Measurements from ENCODE around the gene TRAPPC12. TPM values are rescaled to one million over a fixed set of nuclear protein-coding genes. Genes with fewer than 3 reads are reported as not detected.

TRAPPC12 gene
- total RNA-seq, 6 donors from 2014 or later = 68.1 to 307 (median 91.5) TPM

DNA sequence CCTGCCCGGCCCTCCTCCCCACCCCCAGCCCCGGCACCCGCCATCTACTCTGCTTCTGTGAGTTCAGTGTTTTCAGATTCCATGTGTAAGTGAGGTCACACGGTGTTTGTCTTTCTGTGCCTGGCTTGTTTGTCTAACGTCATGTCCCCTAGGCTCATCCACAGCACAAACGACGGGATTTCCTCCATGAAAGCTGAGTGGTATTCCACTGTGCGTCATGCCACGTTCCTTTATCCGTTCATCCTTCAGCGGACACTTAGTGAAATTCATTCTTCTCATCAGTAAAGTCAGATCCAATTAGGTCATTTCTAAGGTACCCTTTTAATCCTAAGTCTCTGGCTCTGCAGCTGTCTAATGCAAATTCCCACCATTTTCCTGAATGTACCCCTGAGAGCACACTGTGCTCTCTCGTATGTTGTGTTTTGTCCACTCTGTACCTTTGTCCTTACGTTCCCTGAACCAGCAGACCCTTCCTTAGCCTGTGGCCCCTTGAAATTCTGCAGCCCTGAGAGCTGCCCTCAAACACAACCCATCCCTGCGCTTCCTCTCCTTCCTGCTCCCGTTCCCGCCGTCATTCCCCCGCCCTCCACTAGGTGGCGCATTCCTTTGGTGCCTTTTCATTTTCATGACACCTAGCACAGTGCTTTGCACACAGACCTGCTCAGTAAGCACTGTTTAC is 44.1 kb downstream of the TRAPPC12 start:
- Histone ChIP-seq H3K4me1 (peaks cover 0 to 6% (median 0%) of the 10 kb centered on the region in 4 donors), H3K4me3 (no peak overlapping the region), H3K36me3 (peaks cover 0 to 84% (median 41%) of the 10 kb centered on the region in 4 donors), H3K27me3 (no peaks in the 10 kb centered on the region), H3K9me3 (no peaks in the 10 kb centered on the region), H3K27ac (no peak overlapping the region)
- DNase-seq (peak in 1 of 2 donors; percentile 57), ATAC-seq (ENCODE audit: low FRiP score in 2 of 2) (peak; percentile 63 to 85)
- TF ChIP-seq POLR2AphosphoS5 (IDR thresholded peaks at IDR 0.05) (no peak), POLR2A (IDR thresholded peaks at IDR 0.05) (no peak), EP300 (IDR thresholded peaks at IDR 0.05) (no peak)
- TF ChIP-seq, protein P1, sequence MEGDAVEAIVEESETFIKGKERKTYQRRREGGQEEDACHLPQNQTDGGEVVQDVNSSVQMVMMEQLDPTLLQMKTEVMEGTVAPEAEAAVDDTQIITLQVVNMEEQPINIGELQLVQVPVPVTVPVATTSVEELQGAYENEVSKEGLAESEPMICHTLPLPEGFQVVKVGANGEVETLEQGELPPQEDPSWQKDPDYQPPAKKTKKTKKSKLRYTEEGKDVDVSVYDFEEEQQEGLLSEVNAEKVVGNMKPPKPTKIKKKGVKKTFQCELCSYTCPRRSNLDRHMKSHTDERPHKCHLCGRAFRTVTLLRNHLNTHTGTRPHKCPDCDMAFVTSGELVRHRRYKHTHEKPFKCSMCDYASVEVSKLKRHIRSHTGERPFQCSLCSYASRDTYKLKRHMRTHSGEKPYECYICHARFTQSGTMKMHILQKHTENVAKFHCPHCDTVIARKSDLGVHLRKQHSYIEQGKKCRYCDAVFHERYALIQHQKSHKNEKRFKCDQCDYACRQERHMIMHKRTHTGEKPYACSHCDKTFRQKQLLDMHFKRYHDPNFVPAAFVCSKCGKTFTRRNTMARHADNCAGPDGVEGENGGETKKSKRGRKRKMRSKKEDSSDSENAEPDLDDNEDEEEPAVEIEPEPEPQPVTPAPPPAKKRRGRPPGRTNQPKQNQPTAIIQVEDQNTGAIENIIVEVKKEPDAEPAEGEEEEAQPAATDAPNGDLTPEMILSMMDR (IDR thresholded peaks at IDR 0.05) = peak; percentile 81 to 98 (median 89)
- 64 to 69% methylated on average over 19 of the region's 19 CpGs for WGBS, 2 donors

DNA sequence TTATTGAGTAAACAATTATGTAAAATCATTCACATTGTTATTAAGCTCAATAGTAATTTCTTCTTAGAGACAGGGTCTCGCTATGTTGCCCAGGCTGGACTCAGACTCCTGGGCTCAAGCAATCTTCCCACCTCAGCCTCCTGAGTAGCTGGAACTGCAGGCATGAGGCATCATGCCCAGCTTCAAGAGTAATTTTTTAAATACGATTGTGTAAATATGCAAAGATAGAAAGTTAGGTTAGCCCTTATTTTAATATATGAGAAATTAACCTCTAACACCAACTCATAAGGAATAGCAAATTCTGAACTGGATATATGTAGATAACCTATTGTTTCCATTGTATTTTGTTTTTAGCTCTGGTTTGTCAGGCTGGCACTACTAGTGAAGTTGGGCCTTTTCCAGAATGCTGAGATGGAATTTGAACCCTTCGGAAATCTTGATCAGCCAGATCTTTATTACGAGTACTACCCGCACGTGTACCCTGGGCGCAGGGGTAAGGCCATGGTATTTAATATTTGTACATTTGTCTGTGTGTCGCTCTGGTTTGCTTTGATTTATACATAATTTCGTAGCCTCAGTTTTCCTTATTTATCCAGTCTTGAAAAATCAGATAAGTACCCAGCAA is 44.8 kb downstream of the TRAPPC12 start:
- 91 to 93% methylated on average over 9 of the region's 9 CpGs for WGBS, 2 donors
- DNase-seq (no peak), ATAC-seq (ENCODE audit: low FRiP score in 2 of 2) (no peak)
- H3K4me1 ChIP-seq = peaks cover 0 to 6% (median 0%) of the 10 kb centered on the region in 4 donors
- H3K27me3 ChIP-seq = no peaks in the 10 kb centered on the region
- peaks cover 0 to 87% (median 41%) of the 10 kb centered on the region in 4 donors for H3K36me3 ChIP-seq
- H3K9me3 ChIP-seq = no peaks in the 10 kb centered on the region
- H3K4me3 ChIP-seq = no peak overlapping the region
- no peak overlapping the region for H3K27ac ChIP-seq
- TF ChIP-seq, protein P1 (IDR thresholded peaks at IDR 0.05) = peak in 1 of 6 experiments; percentile 33
- no peak for TF ChIP-seq POLR2A (IDR thresholded peaks at IDR 0.05)
- no peak for TF ChIP-seq POLR2AphosphoS5 (IDR thresholded peaks at IDR 0.05)
- no peak for TF ChIP-seq EP300 (IDR thresholded peaks at IDR 0.05)

GRCh38 chr2:3426615-3427014 is 47.1 kb downstream of the TRAPPC12 start:
- ATAC-seq (ENCODE audit: low FRiP score in 2 of 2) = no peak
- no peak overlapping the region for H3K4me3 ChIP-seq
- H3K4me1 ChIP-seq = peaks cover 0 to 6% (median 0%) of the 10 kb centered on the region in 4 donors
- no peak for TF ChIP-seq POLR2AphosphoS5 (IDR thresholded peaks at IDR 0.05)
- TF ChIP-seq, protein P1 (IDR thresholded peaks at IDR 0.05) = no peak
- no peak for TF ChIP-seq EP300 (IDR thresholded peaks at IDR 0.05)
- no peak for TF ChIP-seq POLR2A (IDR thresholded peaks at IDR 0.05)
- DNase-seq = no peak
- WGBS, 2 donors = 95 to 99% methylated on average over 14 of the region's 14 CpGs
- H3K36me3 ChIP-seq = peaks cover 0 to 90% (median 43%) of the 10 kb centered on the region in 4 donors
- H3K9me3 ChIP-seq = no peaks in the 10 kb centered on the region
- no peak overlapping the region for H3K27ac ChIP-seq
- no peaks in the 10 kb centered on the region for H3K27me3 ChIP-seq

GRCh38 chr2:3427272-3427671 is 47.8 kb downstream of the TRAPPC12 start:
- H3K27ac ChIP-seq = no peak overlapping the region
- ATAC-seq (ENCODE audit: low FRiP score in 2 of 2) (no peak), DNase-seq (no peak)
- H3K4me1 ChIP-seq = peaks cover 0 to 6% (median 0%) of the 10 kb centered on the region in 4 donors
- H3K36me3 ChIP-seq = peaks cover 0 to 86% (median 38%) of the 10 kb centered on the region in 4 donors
- H3K9me3 ChIP-seq = no peaks in the 10 kb centered on the region
- H3K27me3 ChIP-seq = no peaks in the 10 kb centered on the region
- TF ChIP-seq POLR2A (IDR thresholded peaks at IDR 0.05) (no peak), EP300 (IDR thresholded peaks at IDR 0.05) (no peak), POLR2AphosphoS5 (IDR thresholded peaks at IDR 0.05) (no peak)
- TF ChIP-seq, protein P1 (IDR thresholded peaks at IDR 0.05) = no peak
- 83 to 93% methylated on average over 4 to 6 of the region's 6 CpGs for WGBS, 2 donors
- H3K4me3 ChIP-seq = no peak overlapping the region
